H9 (cell line): ENCODE measurements around the gene AGTPBP1. TPM values are rescaled to one million over a fixed set of nuclear protein-coding genes. Genes with fewer than 3 reads are reported as not detected.

ENCODE experiments used
- DNase-seq: peaks from one replicate; pipeline ENCODE4 v3.0.0-alpha.2; 2017
- H2AFZ ChIP-seq: one replicate; pipeline ENCODE4 v1.6.1; 2013; ENCODE audit warnings: mild to moderate bottlenecking, low read length, control low read depth, moderate library complexity
- H2AK5ac ChIP-seq: 2 replicates; pipeline ENCODE4 v1.6.1; 2013; ENCODE audit warnings: low read length, control low read depth, mixed read lengths; ENCODE audit not compliant: insufficient read length
- H2BK120ac ChIP-seq: one replicate; pipeline ENCODE4 v1.6.1; 2013; ENCODE audit warnings: low read depth, mild to moderate bottlenecking, low read length, control low read depth, inconsistent platforms; ENCODE audit not compliant: poor library complexity, severe bottlenecking
- H2BK12ac ChIP-seq: 2 replicates; pipeline ENCODE4 v1.6.1; 2013; ENCODE audit warnings: low read length, control low read depth, mixed read lengths, low read depth; ENCODE audit not compliant: insufficient read length
- H2BK15ac ChIP-seq: 2 replicates; pipeline ENCODE4 v1.6.1; 2013; ENCODE audit warnings: low read depth, low read length, control low read depth
- H2BK20ac ChIP-seq: one replicate; pipeline ENCODE4 v1.6.1; 2013; ENCODE audit warnings: low read depth, mild to moderate bottlenecking, low read length, control low read depth, inconsistent platforms; ENCODE audit not compliant: poor library complexity, severe bottlenecking
- H2BK5ac ChIP-seq: 2 replicates; pipeline ENCODE4 v1.6.1; 2013; ENCODE audit warnings: low read length, control low read depth, mixed read lengths; ENCODE audit not compliant: insufficient read length
- H3K14ac ChIP-seq: 2 replicates; pipeline ENCODE4 v1.6.1; 2013; ENCODE audit warnings: low read length, control low read depth; ENCODE audit not compliant: insufficient read depth
- H3K18ac ChIP-seq: 2 replicates; pipeline ENCODE4 v1.6.1; 2013; ENCODE audit warnings: low read depth, mild to moderate bottlenecking, mixed read lengths, low read length, control low read depth; ENCODE audit not compliant: insufficient read length
- H3K23ac ChIP-seq: 2 replicates; pipeline ENCODE4 v1.6.1; 2013; ENCODE audit warnings: low read length, control low read depth, mixed read lengths, low read depth; ENCODE audit not compliant: insufficient read length
- H3K23me2 ChIP-seq: 2 replicates; pipeline ENCODE4 v1.6.1; 2013; ENCODE audit warnings: low read depth, mild to moderate bottlenecking, mixed read lengths, low read length, control low read depth; ENCODE audit not compliant: insufficient read length, poor library complexity, severe bottlenecking
- H3K27ac ChIP-seq: 2 replicates; pipeline ENCODE4 v1.5.1; 2013; ENCODE audit warnings: low read length, control low read depth, mixed read lengths, low read depth; ENCODE audit not compliant: insufficient read length
- H3K27me3 ChIP-seq: 2 replicates; pipeline ENCODE4 v1.6.1; 2013; ENCODE audit warnings: low read length, control low read depth, inconsistent platforms; ENCODE audit not compliant: insufficient read depth
- H3K4ac ChIP-seq: 2 replicates; pipeline ENCODE4 v1.6.1; 2013; ENCODE audit warnings: low read depth, mild to moderate bottlenecking, control low read depth, inconsistent platforms, low read length, moderate library complexity
- H3K4me1 ChIP-seq: 2 replicates; pipeline ENCODE4 v1.6.1; 2013; ENCODE audit warnings: low read length, control low read depth, inconsistent platforms; ENCODE audit not compliant: insufficient read depth
- H3K4me2 ChIP-seq: 2 replicates; pipeline ENCODE4 v1.6.1; 2013; ENCODE audit warnings: low read length, control low read depth, mixed read lengths; ENCODE audit not compliant: insufficient read length, insufficient read depth
- H3K56ac ChIP-seq: 2 replicates; pipeline ENCODE4 v1.6.1; 2013; ENCODE audit warnings: low read depth, mild to moderate bottlenecking, mixed read lengths, low read length, control low read depth; ENCODE audit not compliant: insufficient read length
- H3K79me1 ChIP-seq: 2 replicates; pipeline ENCODE4 v1.6.1; 2013; ENCODE audit warnings: low read depth, mild to moderate bottlenecking, moderate library complexity, low read length, control low read depth, inconsistent platforms; ENCODE audit not compliant: insufficient read depth, poor library complexity, severe bottlenecking
- H3K79me2 ChIP-seq: 2 replicates; pipeline ENCODE4 v1.6.1; 2013; ENCODE audit warnings: low read length, control low read depth, inconsistent platforms; ENCODE audit not compliant: insufficient read depth
- H3K9ac ChIP-seq: 2 replicates; pipeline ENCODE4 v1.6.1; 2013; ENCODE audit warnings: low read length, control low read depth, mixed read lengths; ENCODE audit not compliant: insufficient read length; ENCODE audit errors: extremely low read depth
- H3K9me3 ChIP-seq: one replicate; pipeline ENCODE4 v1.6.1; 2013; ENCODE audit warnings: low read depth, low read length, inconsistent platforms; ENCODE audit not compliant: control insufficient read depth
- H3T11ph ChIP-seq: one replicate; pipeline ENCODE4 v1.6.1; 2013; ENCODE audit warnings: mild to moderate bottlenecking, low read length, control low read depth, inconsistent platforms
- H4K20me1 ChIP-seq: one replicate; pipeline ENCODE4 v1.6.1; 2013; ENCODE audit not compliant: control insufficient read depth, insufficient read length, insufficient read depth
- H4K5ac ChIP-seq: 2 replicates; pipeline ENCODE4 v1.6.1; 2013; ENCODE audit warnings: low read depth, mild to moderate bottlenecking, mixed read lengths, low read length, control low read depth; ENCODE audit not compliant: insufficient read length
- H4K8ac ChIP-seq: replicated peaks from 2 replicates; pipeline ENCODE4 v1.6.1; 2013; ENCODE audit warnings: low read length, control low read depth, mixed read lengths, low read depth; ENCODE audit not compliant: insufficient read length
- H4K91ac ChIP-seq: 2 replicates; pipeline ENCODE4 v1.6.1; 2013; ENCODE audit warnings: low read depth, mild to moderate bottlenecking, moderate library complexity, mixed read lengths, low read length, control low read depth; ENCODE audit not compliant: insufficient read length
- H3K27ac Mint-ChIP-seq, 3 experiments: 2 replicates in 2 of 3; 3 replicates in 1 of 3; pipeline ENCODE4 v1.8.0; 2020 to 2021; ENCODE audit warnings: mixed read lengths in 3 of 3, mild to moderate bottlenecking in 1 of 3, moderate library complexity in 1 of 3
- H3K27me3 Mint-ChIP-seq: 2 replicates; pipeline ENCODE4 v1.8.0; 2021; ENCODE audit warnings: low read depth, mild to moderate bottlenecking, moderate library complexity, mixed read lengths
- H3K36me3 Mint-ChIP-seq, 3 experiments: 2 replicates in 2 of 3; 3 replicates in 1 of 3; pipeline ENCODE4 v1.8.0; 2020 to 2021; ENCODE audit warnings: low read depth in 3 of 3, mixed read lengths in 3 of 3; ENCODE audit not compliant: insufficient read depth in 1 of 3
- H3K4me1 Mint-ChIP-seq, 2 experiments: 2 replicates each; pipeline ENCODE4 v1.8.0; 2020; ENCODE audit warnings: mixed read lengths in 2 of 2
- H3K4me3 Mint-ChIP-seq, 2 experiments: 2 replicates in 1 of 2; 3 replicates in 1 of 2; pipeline ENCODE4 v1.8.0; 2020 to 2021; ENCODE audit warnings: mild to moderate bottlenecking in 2 of 2, mixed read lengths in 2 of 2, moderate library complexity in 1 of 2
- H3K9me3 Mint-ChIP-seq, 2 experiments: 2 replicates in 1 of 2; 3 replicates in 1 of 2; pipeline ENCODE4 v1.8.0; 2020; ENCODE audit warnings: mild to moderate bottlenecking in 2 of 2, mixed read lengths in 2 of 2, moderate library complexity in 1 of 2
- CTCF ChIP-seq: fragments of 200-600 bp; sonication (generic); conservative IDR thresholded peaks from 3 replicates; pipeline ENCODE4 v1.8.0; 2021; ENCODE audit warnings: antibody characterized with exemption, mild to moderate bottlenecking
- WGBS: extraction: QIAGEN DNeasy Blood & Tissue Kit; methylation state at CpG from one replicate; pipeline ENCODE4 v1.1.7; 2013; ENCODE audit warnings: missing lambda C conversion rate, low lambda C conversion rate, mixed read lengths; ENCODE audit not compliant: insufficient read length; ENCODE audit errors: extremely low coverage; 5-methylcytosine and 5-hydroxymethylcytosine counted together
- total RNA-seq: library from RNA; stranded (reverse); gene quantifications from 2 replicates; pipeline ENCODE4 v1.2.1, GENCODE V29; 2021

AGTPBP1 gene
- total RNA-seq, 1 experiment from 2014 or later, result 53.1 TPM

GRCh38 chr9:85524531-85524930 is 217.2 kb downstream of the AGTPBP1 start:
- Histone ChIP-seq H4K8ac (no peak overlapping the region), H3T11ph (no peak overlapping the region), H2BK20ac (no peak overlapping the region), H4K91ac (no peak overlapping the region), H2AFZ (no peak overlapping the region), H3K56ac (no peak overlapping the region), H2AK5ac (no peak overlapping the region), H3K9me3 (no peaks in the 10 kb centered on the region), H3K79me1 (no peaks in the 10 kb centered on the region), H2BK5ac (no peak overlapping the region), H3K18ac (no peak overlapping the region), H4K5ac (no peak overlapping the region), H2BK120ac (no peak overlapping the region), H3K27me3 (peaks cover 5% of the 10 kb centered on the region), H2BK12ac (no peak overlapping the region), H3K4me2 (no peak overlapping the region), H3K9ac (no peak overlapping the region), H4K20me1 (no peaks in the 10 kb centered on the region), H3K4ac (no peak overlapping the region), H3K79me2 (no peaks in the 10 kb centered on the region), H3K14ac (no peak overlapping the region), H3K23me2 (peaks cover 4% of the 10 kb centered on the region), H2BK15ac (no peak overlapping the region), H3K4me1 (no peaks in the 10 kb centered on the region), H3K23ac (no peak overlapping the region), H3K27ac (no peak overlapping the region)
- no CpG with 5 or more reads among the region's 2 CpGs for WGBS
- no peak for TF ChIP-seq CTCF
- no peak for DNase-seq
- Mint-ChIP-seq H3K36me3 (no peaks in the 10 kb centered on the region), H3K4me3 (no peak overlapping the region), H3K9me3 (no peaks in the 10 kb centered on the region), H3K27ac (no peak overlapping the region), H3K4me1 (peaks cover 4 to 7% of the 10 kb centered on the region in 2 experiments), H3K27me3 (peaks cover 57% of the 10 kb centered on the region)
